PC-9 (cell line): ENCODE results near the gene GAP43.

Experiments used
- CTCF ChIP-seq: fragments of 200-600 bp; sonication (generic); conservative IDR thresholded peaks from 2 replicates; pipeline ENCODE4 v1.6.1; 2017; ENCODE audit warnings: mixed run types, antibody characterized with exemption, mild to moderate bottlenecking, moderate library complexity
- EZH2 ChIP-seq: fragments of 200-600 bp; sonication (generic); IDR thresholded peaks from 2 replicates; pipeline ENCODE4 v1.8.0; 2017; ENCODE audit warnings: antibody characterized with exemption, low read depth

GRCh38 chr3:115628075-115628412 lies 4.7 kb downstream of the GAP43 start:
- TF ChIP-seq CTCF (no peak), EZH2 (no peak)
